HG02938 (cell line): ENCODE data around the gene TIMM23B.
"Not testable (repeated sequence)": the region's sequence is repeated elsewhere in the genome, so short reads cannot be mapped to it uniquely, and the experiment has no call there.

Experiments used
- ATAC-seq: cut with Tn5 transposase; IDR thresholded peaks from one replicate; pipeline ENCODE4 v1.9.1; 2021; ENCODE audit warnings: mild to moderate bottlenecking, moderate library complexity; ENCODE audit not compliant: unreplicated experiment

TIMM23B gene

DNA sequence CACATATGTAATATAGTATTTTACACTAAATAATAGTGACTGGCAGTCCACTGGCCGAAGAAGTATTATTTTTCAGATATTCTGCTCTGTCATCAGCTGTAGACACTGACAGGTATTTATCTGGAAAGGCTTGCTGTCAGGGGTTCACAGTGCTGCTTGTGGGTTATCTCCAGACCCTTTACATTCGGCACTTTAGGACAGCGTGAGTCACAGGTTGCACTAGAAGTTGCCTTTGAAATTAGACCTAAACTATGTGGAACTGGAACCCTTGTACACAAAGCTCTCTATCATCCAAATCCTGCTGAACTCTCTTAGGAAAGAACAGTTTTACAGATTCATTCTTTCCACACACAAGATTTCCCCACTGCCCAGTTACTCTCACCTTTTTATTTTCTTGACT lies 30.2 kb downstream of the TIMM23B start:
- ATAC-seq, result not testable (repeated sequence)

DNA sequence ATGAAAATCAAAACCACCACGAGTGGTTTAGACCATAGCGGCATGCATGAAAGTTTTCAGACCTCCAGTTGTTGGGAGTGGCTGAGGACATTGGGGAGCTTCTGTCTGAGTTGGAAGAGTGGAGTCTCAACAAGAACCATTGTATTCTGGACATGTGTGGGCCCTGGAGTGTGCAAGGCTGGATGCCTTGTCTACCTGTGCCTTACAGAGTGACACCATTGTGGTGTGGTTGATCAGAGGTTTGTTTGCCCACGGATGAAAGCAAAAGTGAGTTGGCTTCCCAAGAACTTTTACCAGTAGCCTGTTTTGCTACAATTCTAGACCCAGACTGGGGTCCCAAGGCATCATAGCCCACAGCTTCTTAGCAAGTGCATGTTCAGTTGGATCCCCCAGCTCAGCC lies 35.9 kb downstream of the TIMM23B start:
- not testable (repeated sequence) for ATAC-seq

DNA sequence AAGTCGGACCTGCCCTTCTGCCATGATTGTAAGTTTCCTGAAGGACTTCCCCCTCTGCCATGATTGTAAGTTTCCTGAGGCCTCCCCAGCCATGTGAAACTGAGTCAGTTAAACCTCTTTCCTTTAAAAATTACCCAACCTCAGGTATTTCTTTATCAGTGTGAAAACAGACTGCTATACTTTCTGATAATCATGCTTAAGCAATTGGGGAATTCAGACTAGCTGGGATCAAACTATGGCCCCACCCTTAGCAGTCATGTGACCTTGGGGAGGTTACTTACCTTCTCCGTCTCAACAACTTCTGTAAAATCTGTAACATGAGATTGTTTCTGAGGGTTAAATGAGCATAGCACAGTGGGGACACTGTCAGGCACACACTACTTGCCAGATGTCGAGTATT lies 45.4 kb downstream of the TIMM23B start:
- ATAC-seq, result not testable (repeated sequence)

DNA sequence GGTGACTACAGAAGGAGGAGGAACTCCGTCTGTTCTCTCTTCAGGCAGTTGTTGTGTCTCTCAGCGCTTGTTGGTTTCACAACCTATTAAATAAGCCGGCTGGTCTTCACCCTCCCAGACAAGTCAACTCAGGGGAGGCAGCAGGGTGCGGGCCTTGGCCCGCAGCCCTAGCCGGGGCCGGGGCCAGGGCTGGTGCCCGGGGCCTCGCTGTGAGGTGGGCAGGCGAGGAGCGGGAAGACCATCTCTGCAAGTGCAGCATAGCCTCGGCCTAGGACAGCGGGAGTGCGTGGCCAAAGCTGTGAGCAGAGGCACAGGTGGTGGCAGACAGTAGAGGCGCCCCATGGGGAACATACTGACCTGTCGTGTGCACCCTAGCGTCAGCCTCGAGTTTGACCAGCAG lies 46.5 kb downstream of the TIMM23B start, which contains the start of gene AGAP6:
TSS of gene AGAP6 (plus strand) at position 31 of the 400 bp plus-strand sequence. CDS start at position 341, 310 bp downstream.
- ATAC-seq, result not testable (repeated sequence)

DNA sequence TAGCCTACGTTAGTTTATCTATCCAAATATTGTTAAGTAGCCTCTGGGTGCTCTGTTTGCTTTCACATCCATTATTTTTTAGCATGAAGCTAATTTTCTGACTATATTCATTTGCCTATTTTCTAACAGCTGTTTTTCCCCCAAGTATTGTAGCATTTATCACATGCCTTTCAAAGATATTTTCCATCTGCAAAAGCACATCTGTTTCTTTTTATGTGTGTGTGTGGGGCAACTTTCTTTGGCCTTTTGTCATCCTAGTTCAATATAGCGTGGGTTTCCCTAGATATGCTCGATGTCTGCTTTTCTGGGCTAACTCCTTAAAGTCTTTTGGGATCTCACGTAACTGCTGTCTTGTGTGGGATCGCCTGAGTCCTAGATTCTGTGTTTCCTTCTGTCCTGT lies 53.5 kb downstream of the TIMM23B start:
- not testable (repeated sequence) for ATAC-seq

DNA sequence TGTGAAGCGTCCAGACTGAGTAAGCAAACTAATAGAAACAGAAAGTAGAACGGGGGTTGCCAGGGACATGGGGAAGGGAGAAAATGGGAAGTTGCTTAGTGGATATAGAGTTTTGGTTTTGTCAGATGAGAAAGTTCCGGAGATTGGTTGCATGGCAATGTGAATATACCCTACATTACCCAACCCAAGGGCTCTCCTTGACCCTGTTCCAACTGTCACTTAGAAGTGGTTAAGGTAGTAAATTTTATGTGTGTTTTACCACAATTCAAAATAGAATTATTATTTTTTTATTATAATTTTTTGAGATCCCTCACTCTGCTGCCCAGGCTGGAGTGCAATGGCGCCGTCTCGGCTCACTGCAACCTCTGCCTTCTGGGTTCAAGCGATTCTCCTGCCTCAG lies 72.2 kb downstream of the TIMM23B start:
- not testable (repeated sequence) for ATAC-seq

DNA sequence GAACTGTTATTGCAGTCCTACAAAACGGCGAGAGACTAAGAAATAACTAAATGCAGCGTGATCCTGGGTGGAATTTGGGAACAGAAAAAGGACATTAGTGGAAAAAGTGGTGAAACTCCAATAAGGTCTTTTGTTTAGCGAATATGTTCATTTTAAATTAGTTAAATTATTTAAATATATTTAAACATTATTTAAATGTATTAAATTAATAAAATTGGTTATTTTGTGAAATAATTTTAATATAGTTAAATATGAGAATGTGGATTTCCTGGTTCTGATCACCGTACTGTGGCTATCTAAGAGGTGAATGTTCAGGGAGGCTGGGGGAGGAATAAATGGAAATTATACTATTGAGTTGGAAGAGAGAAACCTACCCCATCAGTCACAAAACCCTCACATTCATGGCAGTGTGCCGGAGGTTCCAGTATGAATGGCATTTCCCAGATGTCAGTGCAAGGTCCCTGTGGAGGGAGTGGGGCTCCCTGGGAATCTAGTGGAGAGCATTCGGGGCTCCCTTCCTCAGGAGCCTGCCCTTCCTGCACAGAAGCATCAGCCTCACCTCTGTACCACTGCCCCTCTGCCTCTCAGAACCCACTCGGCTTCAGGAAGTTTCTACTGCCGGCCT lies 73.9 kb downstream of the TIMM23B start:
- not testable (repeated sequence) for ATAC-seq

DNA sequence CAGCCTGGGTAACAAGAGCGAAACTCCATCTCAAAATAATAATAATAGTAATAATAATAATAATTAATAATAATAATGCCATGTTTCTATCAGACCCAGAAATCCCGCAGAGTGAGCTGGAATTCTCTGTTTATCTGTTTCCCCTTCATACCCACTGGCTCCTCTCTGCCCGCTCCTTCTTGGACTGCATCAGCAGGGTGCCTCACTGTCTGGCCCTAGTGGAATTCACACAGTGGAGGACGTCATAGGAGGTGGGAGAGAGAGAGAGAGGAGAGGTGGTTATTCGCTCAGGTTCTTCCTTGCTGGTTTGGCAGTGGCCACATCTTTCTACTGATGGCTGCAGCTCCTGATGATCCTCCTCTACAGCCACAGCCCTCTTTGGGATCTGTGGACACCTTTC lies 75.1 kb downstream of the TIMM23B start:
- ATAC-seq, result not testable (repeated sequence)

DNA sequence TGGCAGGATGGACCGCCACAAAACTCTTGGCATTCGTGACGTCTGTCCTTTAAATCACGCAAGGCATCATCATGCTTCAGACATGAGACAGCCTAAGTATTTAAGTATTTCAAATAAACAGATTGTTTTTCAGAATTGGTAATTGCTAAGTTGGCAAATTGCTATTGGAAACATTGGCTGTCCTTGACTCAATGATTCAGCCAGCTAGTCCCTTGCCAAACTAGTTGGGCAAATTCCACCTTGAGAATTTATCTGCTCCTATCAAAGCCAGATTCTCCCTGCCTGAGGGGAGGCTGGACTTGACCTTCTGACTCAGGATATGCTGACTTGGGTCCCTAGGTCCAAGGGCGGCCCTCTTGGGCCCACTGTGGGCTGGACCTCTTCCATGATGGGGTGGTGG lies 75.8 kb downstream of the TIMM23B start:
- not testable (repeated sequence) for ATAC-seq

DNA sequence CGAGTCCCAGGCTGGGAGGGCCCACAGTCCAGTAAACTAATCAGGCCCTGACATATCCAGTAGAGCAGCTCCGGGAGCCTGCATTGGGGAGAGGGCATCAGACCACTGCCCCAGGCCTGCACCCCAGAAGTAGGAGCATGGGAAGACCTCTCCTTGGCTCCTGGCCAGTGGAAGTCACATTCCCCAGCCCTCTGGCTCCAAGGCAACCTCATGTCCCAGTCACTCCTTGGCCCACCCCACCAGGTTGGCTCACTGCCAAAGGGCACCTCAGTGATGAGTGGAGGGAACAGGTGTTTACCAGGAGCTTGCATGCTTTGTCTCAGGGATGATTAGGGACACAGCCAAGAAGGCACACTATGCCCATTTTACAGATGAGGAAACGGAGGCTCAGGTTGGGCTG lies 77.4 kb downstream of the TIMM23B start:
- ATAC-seq, result not testable (repeated sequence)

DNA sequence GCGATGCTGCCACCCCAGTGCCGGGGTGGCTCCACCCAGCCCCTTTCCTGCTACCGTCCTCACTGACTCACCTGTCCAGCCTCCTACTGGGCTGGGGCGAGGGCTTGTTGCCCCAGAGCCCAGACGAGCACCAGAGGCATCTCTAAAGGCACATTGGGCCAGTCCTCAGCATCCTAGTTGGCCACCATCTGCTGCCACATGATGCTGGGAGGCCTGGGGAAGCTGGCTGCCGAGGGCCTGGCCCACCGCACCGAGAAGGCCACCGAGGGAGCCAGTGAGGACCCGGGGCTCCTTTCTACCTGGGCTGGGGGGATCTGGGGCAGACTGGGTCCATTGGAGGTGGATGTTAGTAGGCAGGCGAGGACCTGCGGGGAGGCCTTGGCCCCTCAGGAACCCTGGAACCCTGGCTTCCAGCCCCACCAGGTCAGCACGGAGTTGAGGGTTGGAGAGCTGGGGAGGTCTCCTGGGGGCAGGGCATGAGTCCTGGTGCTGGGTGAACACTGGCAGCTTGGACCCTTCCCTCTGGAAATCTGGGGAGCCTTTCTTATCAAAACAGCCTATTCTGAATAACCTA lies 78.7 kb downstream of the TIMM23B start:
- ATAC-seq, result not testable (repeated sequence)

DNA sequence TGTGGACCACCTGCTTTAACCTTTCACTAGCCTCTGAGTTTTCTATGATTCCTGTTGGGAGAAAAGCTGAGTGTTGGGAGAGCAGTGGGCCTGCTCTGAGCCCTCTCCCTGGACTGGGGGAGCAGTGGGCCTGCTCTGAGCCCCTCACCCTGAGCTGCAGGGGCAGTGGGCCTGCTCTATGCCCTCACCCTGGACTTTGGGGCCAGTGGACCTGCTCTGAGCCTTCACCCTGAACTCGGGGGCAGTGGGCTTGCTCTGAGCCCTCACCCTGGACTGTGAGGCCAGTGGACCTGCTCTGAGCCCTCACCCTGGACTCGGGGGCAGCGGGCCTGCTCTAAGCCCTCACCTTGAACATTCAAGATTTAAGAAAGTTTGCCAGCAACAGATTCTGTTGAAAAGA lies 79.8 kb downstream of the TIMM23B start:
- no peak for ATAC-seq
